Neutrophil (primary cell): ENCODE measurements around the gene SND1.
A peak's percentile ranks its signal among the peaks of the same experiment; 100 is the strongest.

Source experiments
- H3K27ac ChIP-seq: fragments of 200-600 bp; sonication (generic); 2 replicates; pipeline ENCODE4 v1.5.1; 2016; ENCODE audit warnings: mild to moderate bottlenecking, moderate library complexity
- H3K27me3 ChIP-seq: fragments of 200-600 bp; sonication (generic); 2 replicates; pipeline ENCODE4 v1.6.0; 2016; ENCODE audit warnings: mild to moderate bottlenecking
- H3K36me3 ChIP-seq: fragments of 200-600 bp; sonication (generic); 2 replicates; pipeline ENCODE4 v1.5.1; 2017
- H3K4me1 ChIP-seq, 2 experiments: fragments of 200-600 bp in 1 of 2; sonication (generic) in 1 of 2; 1 replicate in 1 of 2; 2 replicates in 1 of 2; pipeline versions ENCODE4 v1.5.1 to v1.6.1; 2013 to 2016; ENCODE audit warnings: low read depth in 1 of 2, low read length in 1 of 2, mild to moderate bottlenecking in 1 of 2, moderate library complexity in 1 of 2; ENCODE audit not compliant: control insufficient read depth in 1 of 2, insufficient read depth in 1 of 2
- H3K4me3 ChIP-seq, 2 experiments: fragments of 200-600 bp in 1 of 2; sonication (generic) in 1 of 2; 1 replicate in 1 of 2; 2 replicates in 1 of 2; pipeline ENCODE4 v1.5.1; 2013 to 2016; ENCODE audit warnings: low read depth in 1 of 2, low read length in 1 of 2, mild to moderate bottlenecking in 1 of 2, moderate library complexity in 1 of 2
- H3K9me3 ChIP-seq: fragments of 200-600 bp; sonication (generic); 2 replicates; pipeline ENCODE4 v1.5.1; 2016
- TF ChIP-seq, protein P1 (sequence below): fragments of 200-600 bp; sonication (generic); IDR thresholded peaks from 2 replicates; pipeline ENCODE4 v1.5.1; 2016; ENCODE audit warnings: antibody characterized with exemption

SND1 gene

DNA sequence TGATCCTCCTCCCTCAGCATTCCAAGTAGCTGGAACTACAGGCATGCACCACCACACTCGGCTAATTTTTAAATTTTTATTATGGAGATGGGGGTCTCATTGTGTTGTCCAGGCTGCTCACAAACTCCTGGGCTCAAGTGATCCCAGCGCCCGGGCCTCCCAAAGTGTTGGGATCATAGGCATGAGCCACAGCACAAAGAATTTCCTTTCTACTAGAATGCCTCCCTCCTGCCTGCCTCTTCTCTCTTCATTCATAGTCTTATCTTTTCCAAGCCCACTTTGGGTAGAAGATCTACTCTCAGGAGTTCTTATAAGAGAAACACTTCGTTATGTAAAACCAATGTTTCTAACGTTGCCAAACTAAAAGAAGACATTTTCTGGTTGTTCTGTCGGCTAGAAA is 235.1 kb downstream of the SND1 start:
- Histone ChIP-seq H3K4me1 (peaks cover 14 to 15% of the 10 kb centered on the region in 2 experiments), H3K27ac (no peak overlapping the region), H3K36me3 (no peaks in the 10 kb centered on the region), H3K4me3 (no peak overlapping the region), H3K9me3 (no peaks in the 10 kb centered on the region), H3K27me3 (no peaks in the 10 kb centered on the region)
- TF ChIP-seq, protein P1, sequence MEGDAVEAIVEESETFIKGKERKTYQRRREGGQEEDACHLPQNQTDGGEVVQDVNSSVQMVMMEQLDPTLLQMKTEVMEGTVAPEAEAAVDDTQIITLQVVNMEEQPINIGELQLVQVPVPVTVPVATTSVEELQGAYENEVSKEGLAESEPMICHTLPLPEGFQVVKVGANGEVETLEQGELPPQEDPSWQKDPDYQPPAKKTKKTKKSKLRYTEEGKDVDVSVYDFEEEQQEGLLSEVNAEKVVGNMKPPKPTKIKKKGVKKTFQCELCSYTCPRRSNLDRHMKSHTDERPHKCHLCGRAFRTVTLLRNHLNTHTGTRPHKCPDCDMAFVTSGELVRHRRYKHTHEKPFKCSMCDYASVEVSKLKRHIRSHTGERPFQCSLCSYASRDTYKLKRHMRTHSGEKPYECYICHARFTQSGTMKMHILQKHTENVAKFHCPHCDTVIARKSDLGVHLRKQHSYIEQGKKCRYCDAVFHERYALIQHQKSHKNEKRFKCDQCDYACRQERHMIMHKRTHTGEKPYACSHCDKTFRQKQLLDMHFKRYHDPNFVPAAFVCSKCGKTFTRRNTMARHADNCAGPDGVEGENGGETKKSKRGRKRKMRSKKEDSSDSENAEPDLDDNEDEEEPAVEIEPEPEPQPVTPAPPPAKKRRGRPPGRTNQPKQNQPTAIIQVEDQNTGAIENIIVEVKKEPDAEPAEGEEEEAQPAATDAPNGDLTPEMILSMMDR: no peak

DNA sequence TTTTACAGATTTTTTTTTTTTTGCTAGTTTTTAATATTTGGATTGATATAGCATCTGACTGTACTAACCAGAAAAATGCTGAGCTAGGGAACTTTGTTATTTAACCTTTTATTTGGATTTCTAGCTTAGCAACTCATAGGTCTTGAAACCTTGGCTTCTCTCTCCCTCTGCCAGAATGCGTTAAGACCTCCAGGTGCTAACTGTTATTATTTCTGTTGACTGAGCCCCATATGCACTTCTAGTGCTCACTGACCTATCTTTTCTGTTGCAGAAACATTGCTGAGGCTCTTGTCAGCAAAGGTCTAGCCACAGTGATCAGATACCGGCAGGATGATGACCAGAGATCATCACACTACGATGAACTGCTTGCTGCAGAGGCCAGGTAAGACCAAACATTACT is 235.6 kb downstream of the SND1 start:
- no peaks in the 10 kb centered on the region for H3K27me3 ChIP-seq
- no peaks in the 10 kb centered on the region for H3K9me3 ChIP-seq
- TF ChIP-seq, protein P1: no peak
- H3K4me3 ChIP-seq: no peak overlapping the region
- no peak overlapping the region for H3K27ac ChIP-seq
- H3K4me1 ChIP-seq: peaks cover 14 to 15% of the 10 kb centered on the region in 2 experiments
- H3K36me3 ChIP-seq: no peaks in the 10 kb centered on the region

DNA sequence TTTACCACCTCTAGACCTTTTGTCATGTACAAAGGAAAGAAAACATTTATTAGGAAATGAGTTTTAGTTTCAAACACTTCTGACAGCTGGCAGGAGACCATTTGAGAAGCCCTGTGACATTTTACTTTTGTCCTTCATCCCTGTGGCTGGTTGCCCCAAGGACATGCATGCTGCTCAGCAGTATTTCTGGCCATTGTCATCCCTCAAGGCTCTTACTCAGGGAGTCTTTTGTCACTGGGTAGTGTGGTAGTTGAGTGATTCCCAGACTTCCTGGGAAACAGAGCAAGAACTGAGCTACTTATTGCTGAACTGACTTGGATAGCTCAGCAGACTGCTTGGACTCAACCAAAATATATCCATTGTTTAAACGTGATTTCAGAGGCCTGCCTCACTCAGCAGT is 236.4 kb downstream of the SND1 start:
- Histone ChIP-seq H3K36me3 (no peaks in the 10 kb centered on the region), H3K4me3 (no peak overlapping the region)
- TF ChIP-seq, protein P1: no peak

DNA sequence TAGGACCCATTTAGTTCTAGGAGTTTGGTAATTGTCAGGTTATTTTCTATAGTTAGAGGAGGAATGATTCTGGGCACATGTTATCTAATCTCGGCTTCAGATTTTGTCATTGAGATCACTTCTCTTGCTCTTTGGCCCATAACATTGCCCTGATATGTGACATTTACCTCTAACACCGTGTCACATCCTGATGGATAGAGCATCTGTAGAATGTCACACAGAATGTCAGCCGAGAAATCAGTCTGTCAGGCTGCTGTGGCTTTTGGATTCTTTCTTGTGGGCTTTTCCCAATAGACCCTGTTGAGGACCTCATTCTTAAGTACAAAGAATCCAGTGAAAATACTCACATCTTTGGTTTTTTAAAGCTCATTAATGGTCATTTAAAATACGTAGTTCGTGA is 236.8 kb downstream of the SND1 start:
- Histone ChIP-seq H3K27ac (no peak overlapping the region), H3K36me3 (no peaks in the 10 kb centered on the region), H3K27me3 (no peaks in the 10 kb centered on the region), H3K4me3 (no peak overlapping the region), H3K9me3 (no peaks in the 10 kb centered on the region), H3K4me1 (peaks cover 14 to 15% of the 10 kb centered on the region in 2 experiments)
- TF ChIP-seq, protein P1: no peak

More for the DNA sequence above, 236.4 kb downstream of the SND1 start:
- Histone ChIP-seq H3K27ac (no peak overlapping the region), H3K9me3 (no peaks in the 10 kb centered on the region), H3K4me1 (peaks cover 14 to 15% of the 10 kb centered on the region in 2 experiments), H3K27me3 (no peaks in the 10 kb centered on the region)

DNA sequence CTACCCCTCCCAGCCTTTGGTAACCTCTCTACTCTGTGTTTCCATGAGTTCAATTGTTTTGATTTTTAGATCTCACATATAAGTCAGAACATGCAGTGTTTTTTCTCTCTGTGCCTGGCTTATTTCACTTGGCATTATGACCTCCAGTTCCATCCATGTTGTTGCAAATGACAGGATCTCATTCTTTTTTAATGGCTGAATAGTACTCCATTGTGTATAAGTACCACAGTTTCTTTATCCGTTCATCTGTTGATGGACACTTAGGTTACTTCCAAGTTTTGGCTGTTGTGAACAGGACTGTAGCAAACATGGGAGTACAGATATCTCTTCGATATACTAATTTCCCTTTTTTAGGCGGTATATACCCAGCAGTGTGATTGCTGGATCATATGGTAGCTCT is 237.7 kb downstream of the SND1 start:
- H3K27ac ChIP-seq: no peak overlapping the region
- H3K36me3 ChIP-seq: no peaks in the 10 kb centered on the region
- no peaks in the 10 kb centered on the region for H3K27me3 ChIP-seq
- peaks cover 14 to 15% of the 10 kb centered on the region in 2 experiments for H3K4me1 ChIP-seq
- H3K4me3 ChIP-seq: no peak overlapping the region
- TF ChIP-seq, protein P1: no peak
- H3K9me3 ChIP-seq: no peaks in the 10 kb centered on the region

DNA sequence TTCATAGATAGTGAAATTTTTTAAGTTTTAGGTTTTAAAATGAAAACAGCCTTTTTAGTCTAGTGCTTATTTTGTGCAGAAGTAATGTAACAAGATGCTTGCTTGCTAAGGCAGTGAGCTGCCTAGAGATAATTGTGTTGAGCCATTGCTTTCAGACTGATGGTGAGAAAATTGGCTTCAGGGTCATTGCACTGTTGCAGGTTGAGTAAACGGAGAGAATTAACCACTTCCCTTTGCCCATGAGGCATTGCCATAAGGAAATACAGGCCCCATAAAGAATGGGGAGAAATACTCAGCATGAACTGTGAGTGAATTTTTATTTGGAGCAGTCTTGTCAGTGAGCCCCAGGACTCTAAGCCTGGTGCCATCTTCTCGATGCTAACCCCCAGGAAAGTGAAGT is 238.7 kb downstream of the SND1 start:
- Histone ChIP-seq H3K27me3 (no peaks in the 10 kb centered on the region), H3K36me3 (no peaks in the 10 kb centered on the region), H3K27ac (peak overlapping the region; percentile 52), H3K4me1 (peaks cover 14 to 15% of the 10 kb centered on the region in 2 experiments), H3K4me3 (no peak overlapping the region), H3K9me3 (no peaks in the 10 kb centered on the region)
- TF ChIP-seq, protein P1: no peak
